ENCODE data around the gene LBP.

DNA sequence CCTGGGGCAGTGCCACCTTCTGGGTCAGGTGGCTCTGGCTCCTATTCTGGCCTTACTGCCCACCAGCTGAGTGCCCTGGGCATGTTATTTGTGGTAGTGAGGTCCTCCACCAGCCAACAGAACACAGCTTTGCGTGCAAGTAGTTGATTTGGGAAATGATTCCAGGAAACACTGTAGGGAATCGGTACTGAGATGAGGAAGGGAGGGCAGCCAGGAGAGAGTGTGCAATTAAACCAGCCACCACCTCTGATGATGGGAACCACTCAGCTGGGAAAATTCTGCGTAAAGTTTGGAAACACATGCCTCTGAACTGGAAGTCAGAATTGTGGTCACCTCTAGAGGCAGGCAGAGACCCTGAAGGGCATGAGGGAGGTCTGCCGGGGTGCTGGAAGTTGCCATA lies 459 bp downstream of the LBP start:
- no peak for TF ChIP-seq POLR2A (IDR thresholded peaks at IDR 0.05)
- TF ChIP-seq CTCF (IDR thresholded peaks at IDR 0.05): no peak
